HL-60/S4 (cell line): Measurements from ENCODE around the gene RIMKLA.

Source experiments
- in situ Hi-C: fragments of 300-500 bp; cut with MboI; formaldehyde crosslinking; loops from 2 replicates; pipeline ENCODE4 v1.14.3; 2022; ENCODE audit warnings: low sequenced_read_pairs

RIMKLA gene

DNA sequence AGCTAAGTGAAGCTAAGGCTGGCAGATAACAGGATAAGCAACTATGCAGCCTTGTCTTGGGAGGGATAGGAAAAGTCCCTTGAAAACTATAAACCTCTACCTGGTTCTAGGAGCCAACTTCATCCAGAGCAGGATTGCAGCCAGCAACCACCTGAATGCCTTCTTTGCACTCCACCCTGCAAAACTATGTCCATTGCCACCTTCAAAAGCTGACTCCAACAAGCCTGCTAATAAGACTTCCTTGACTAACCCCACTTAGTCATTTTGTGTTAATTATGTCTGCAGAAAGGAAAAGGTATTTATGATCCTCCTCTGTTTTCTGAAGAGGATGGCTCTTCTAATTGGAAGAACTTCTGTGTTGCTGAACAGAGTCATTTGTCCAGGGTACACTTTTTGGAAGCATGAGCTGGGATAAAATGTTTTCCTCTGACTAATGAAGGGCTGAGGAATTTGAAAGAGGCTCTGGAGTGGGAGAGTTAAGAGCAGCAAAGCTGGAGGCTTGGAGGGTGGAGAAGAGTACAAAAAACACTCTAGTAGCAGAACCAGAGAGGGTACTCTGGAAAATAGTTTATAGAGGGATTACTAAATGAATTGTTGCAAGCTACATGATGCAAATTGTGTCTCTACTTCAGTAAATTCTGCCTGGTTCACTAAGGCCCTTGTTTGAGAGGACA lies 9.6 kb upstream of the RIMKLA start:
- in situ Hi-C loops, result no loop called here

DNA sequence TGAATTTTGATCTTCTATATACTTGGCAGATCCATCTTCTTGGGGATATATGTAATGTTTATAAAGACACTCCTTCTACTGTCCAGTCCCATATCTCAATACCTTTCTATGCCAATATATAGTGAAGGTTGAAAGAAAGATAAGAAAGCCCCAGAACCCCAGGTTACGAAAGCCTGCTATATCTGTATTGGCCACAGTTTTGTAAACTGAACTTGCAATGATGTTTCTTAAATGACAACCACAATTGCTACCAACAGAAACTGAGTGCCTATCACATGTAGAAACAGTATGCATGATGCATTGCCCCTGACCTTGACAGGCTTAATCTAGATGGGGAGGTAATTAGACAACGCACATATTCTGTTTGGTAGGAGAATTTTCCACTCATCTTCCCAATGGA lies 7.8 kb upstream of the RIMKLA start:
- in situ Hi-C loops, result no loop called here

DNA sequence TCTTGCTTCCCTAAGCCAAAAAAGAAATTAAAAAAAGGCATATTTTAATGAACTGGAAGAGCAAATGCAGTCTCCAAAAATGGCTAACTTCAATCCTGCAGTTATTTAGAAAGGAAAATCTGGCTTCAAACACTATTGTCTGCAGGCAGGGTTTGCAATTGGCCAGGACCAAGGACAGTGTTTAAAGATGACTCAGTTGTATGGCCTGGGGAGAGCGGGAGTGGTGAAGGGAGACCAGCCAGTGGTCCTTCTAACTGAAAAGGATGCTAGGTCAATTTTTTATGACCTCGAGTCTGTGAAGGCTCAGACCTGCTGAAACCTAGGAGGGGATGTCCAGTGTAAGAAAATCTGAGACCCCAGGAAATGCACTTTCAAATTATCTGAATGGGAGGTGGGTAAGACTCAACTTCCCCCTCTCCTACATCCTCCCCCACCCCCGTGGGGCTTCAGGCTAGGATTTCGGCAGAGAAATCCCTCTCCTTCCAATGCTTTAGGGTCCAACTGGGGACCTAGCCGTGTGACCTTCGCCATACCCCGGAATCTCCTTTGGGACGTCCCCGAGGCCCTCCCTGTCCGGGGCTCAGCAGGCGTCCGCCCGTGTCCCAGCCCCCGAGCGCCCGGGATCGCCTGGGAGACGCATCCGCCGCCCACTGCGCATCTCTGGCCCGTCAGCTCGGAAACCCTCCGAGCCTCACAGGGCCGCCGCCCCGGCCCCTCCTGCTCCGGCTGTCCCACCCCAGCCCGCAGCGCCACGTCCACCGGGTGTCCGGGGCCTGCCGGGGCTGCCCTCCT lies 602 bp upstream of the RIMKLA start:
- in situ Hi-C loops, result no loop called here

DNA sequence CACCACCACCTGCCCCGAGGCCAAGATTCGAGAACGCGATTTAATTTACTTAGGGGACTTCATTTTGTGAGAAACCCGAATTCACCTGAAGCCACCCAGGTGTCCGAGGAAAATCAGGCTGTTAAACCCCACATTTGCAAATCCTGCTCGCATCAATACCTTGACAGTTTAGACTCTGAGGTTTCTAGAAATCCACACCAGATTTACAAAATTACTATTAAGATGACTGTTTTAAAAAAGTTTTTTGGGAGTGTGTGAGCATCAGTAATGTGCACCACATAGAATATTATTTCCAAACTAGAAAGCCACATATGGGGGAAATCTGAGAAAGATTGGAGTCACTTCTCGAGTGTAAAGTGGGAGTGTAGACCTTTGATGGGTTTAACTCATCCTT lies 685 bp downstream of the RIMKLA start:
- in situ Hi-C loops, result no loop called here

DNA sequence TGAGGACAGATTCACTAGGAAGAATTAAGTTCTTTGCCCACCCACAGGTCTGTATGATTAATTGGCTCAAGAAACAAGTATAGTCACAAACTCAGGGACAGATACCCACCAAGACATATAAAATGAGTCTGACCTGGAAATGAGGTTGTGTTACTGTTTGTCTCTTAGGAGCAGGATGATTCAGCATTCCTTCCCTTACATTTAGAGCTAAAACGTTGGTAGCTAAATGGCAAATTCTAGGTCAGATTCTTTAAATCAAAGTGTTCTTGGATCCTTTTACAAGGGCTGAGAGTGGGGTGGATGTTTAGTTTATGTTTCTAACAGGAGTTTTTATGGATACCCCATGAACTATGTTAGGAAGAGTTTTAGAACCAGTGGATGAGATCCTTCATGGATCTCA lies 4.7 kb downstream of the RIMKLA start:
- in situ Hi-C loops, result no loop called here

DNA sequence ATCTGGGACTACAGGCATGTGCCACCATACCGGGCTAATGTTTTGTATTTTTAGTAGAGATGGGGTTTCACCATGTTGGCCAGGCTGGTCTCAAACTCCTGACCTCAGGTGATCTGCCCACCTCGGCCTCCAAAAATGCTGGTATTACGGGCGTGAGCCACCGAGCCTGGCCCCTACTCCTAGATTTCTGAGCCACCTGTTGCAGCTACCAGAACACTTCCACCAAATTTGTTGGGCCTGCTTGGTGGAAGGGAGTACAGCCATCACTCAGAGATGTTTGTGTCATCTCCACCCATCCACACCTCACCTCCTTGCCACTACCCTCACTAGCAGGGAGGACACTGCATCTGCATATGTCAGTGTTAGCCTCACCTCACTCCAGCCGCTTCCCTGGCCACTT lies 5.5 kb downstream of the RIMKLA start:
- in situ Hi-C loops, result no loop called here

DNA sequence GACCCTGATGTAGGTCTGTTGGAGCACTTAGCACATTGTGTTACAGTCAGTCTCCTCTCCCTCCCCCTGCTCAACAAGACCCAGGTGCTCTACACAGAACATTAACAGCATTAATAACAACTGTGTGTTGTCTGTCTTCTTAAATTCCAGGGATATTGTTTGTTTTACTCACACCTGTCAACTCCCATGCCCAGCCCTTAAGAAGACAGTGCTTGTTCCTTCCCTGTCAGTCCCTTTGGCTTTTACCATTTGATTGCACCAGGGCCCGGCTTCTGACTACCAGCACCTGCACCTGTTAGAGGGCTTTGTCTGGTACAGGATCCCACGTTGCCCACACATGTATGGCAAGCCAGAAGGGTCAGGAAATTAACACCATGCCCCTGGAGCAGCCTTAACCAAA lies 11.7 kb downstream of the RIMKLA start:
- in situ Hi-C loops, result no loop called here

DNA sequence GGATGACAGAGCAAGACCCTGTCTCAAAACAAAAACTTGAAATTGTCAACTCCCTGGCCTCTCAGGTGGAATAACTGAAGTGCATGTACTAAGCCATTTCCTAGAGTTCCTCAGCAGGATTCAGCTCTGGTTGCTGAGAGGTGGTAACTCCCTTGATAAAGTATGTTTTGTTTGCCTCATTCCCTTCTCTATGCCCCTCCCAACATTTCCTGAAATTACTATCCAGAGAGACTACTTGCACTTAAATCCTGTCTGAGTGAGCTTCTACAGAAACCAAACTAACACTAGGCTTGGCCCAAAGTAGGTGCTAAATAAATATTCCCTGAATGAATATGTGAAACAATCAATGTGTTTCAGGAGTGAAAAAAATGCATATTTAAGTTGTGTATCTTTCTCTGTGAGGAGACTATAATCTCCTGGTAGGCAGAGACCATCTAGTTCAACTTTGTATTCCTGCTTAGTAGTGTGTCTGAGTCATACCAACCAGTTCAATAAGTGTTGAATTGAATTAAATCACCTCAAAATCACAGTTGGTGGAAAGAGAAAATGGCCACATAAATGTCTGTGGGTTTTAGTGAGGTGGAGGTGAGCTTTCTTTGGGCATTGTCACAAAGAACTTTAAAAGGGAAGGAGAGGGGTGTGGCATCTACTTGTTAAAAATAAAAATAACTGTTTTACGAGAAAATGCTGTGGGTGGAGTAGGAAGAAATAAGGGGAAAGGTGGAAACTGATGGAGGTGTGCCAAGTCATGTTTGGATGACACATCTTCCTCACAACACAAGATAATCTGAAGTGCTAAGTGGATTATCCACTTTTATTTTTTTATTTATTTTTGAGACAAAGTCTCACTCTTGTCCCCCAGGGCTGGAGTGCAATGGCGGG lies 12.6 kb downstream of the RIMKLA start:
- in situ Hi-C loops, result no loop called here

DNA sequence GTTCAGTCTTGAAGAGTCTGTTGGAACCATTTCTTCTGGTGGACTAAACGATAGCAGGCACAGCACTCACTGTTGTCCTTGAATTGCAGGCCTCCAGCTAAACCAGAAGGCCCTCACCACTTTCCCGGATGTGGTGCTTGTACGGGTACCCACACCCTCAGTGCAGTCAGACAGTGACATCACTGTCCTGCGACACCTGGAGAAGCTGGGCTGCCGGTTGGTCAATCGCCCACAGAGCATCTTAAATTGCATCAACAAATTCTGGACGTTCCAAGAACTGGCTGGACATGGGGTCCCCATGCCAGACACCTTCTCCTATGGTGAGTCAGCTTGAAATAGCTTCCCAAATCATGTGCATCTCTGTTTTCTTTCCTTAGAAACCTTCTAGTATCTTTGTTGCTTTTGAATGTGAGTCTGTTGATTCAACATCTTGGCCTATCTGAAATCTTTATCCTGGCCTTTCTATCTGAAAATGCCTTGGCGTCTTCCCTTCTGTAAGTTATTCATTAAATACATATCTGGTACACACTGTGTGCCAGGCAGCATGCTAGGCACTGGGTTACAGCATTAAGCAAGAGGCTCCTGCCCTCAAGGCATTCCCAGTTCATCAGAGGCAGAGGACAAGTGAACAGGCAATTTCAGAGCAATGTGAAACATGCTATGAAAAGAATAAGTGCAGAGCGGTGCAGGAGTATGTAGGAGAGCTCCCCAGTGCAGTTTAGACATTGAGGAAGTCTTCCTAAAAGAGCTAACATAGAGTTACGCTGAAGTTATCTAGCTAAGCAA lies 18.9 kb downstream of the RIMKLA start:
- in situ Hi-C loops, result no loop called here

DNA sequence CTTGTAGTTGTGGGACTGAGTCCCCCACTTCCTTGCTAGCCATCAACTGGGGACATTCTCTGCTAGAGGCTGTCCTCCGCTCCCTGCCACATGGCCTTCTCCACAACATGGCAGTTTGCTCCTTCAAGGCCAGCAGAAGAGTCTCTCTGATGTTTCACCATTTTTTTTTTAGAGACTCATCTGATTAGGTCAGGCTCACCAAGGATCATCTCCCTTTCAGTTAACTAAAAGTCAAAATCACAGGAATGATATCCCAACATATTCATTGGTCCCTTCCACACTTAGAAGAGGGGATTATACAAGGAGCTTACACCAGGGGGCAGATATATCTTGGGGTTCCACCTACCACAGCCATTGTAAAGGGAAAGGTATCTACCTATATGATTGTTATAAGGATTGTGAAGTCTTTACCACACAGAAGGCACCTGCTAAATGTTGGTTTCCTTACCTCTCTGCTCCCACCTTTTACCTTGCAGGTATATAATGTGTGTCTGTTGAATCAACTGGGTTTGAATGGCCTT lies 23.3 kb downstream of the RIMKLA start:
- in situ Hi-C loops, result no loop called here

DNA sequence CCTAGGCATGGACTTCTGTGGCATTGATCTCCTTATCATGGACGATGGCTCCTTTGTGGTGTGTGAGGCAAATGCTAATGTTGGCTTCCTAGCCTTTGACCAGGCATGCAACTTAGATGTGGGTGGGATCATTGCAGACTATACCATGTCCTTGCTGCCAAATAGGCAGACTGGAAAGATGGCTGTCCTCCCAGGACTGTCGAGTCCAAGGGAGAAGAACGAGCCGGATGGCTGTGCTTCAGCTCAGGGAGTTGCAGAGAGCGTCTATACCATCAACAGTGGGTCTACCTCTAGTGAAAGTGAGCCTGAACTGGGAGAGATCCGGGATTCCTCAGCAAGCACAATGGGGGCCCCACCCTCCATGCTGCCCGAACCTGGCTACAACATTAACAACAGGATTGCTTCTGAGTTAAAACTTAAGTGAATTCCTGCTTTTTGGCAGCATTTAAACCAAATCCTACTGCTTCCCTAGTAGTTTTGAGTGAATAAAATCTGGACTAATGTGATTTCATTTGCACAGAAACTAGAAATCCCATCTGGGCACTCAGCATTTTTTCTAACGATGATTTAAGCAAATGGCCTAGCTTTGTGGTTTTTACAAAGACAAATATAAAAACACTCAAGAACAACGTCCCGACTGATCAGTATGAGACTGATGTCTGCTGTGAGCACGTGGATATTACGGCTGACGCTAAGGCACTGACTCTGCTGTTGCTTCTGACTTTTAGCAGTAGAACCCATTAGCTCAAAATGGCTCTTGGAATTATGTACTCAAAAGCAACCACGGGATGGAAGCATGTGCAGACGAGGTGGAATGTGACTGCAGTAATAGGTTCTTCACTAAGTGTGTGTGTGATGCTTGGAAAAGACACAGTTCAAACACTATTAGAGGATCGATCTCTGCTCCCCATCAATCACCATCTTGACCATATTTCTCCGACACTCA lies 34.2 kb downstream of the RIMKLA start:
- in situ Hi-C loops, result no loop called here

DNA sequence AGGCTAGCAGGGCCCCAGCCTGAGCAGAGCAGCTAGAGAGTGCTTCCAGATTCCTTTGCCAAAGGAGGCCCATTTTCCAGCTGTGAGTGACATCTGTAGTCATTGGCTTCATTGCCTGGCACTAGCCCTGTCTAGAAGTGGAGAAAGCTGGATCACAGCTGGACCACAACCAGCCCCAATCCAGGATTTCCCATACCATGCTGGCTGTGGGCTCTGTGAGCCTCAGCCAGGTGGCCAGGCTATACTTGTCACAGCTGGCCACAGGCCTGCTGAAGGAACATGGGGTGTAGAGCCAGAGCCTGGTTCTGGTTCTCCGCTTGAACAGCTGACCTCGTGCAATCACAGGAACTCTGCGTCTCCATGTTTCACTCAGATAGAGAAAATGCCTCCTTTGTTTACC lies 36.6 kb downstream of the RIMKLA start:
- in situ Hi-C loops, result no loop called here

DNA sequence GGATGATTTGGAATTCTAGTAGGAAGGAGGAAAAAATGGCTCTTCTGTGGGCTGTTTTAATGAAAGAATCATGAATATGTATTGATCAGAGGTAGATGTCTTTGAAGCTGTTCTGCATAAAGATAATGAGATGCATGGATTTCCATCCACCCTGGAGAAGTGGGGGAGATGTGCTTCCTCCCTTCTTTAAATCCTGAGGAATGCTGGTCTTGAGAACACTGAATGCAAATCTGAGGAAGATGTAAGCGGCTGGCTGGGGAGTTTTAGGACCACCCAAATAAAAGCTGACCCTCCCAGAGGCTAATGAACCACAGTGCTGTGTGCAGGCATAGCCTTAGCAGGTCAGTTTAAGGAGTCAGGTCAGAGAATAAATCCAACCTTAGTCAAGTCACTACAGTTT lies 37.9 kb downstream of the RIMKLA start:
- in situ Hi-C loops, result no loop called here

DNA sequence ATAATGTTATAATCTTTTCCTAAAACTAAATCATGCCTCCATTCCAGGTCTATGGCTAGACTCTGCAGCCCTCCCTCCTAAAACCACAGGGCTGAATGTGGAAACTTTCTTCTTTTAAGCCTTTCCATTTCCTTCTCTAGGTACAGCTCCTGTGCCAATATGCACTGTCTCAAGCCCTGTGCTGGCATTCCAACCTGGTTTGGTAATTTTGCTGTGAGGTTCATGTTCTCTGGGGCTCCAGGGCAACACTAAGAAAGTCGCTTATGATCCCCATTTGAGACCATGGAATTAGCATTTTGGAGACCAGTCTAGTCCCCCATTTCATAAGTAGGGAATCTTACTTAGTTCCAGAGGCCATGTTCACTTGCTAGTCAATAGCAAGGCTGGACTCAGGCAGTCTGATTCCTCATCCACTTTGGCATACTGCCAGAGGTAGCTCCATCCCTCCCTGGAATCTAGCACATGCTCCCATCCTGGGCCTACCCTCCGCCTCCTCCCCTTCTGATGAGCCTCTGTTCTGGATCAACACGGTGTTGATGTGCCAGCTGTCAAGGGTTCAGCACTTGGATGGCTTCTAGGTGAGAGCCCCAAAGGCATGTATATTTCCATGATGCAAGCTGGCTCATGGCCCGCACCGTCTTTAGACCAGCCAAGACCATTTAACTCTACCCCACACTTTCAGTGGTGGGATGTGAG lies 38.7 kb downstream of the RIMKLA start:
- in situ Hi-C loops, result no loop called here

DNA sequence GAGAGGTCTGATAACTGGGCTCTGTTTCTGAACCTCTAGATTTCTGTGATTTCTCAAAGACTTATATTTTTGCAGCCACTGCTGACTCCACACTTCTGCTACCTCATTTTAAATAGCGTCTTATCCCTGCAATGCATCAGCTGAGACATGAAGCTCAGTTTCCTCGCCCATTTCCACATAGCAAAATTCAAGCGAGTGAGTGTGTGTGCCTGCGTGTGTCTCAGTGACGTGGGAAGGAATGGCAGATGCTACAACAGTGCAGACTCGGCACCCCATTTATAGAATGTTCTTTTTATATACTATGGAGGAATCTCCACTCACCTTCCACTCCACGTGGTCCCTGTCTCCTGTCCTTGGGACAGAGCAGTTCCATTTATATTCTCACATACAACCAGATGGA lies 39.5 kb downstream of the RIMKLA start:
- in situ Hi-C loops, result loop anchor here (10.0 kb wide), 1 partner anchor 65 kb away; no protein-coding TSS in a partner anchor

DNA sequence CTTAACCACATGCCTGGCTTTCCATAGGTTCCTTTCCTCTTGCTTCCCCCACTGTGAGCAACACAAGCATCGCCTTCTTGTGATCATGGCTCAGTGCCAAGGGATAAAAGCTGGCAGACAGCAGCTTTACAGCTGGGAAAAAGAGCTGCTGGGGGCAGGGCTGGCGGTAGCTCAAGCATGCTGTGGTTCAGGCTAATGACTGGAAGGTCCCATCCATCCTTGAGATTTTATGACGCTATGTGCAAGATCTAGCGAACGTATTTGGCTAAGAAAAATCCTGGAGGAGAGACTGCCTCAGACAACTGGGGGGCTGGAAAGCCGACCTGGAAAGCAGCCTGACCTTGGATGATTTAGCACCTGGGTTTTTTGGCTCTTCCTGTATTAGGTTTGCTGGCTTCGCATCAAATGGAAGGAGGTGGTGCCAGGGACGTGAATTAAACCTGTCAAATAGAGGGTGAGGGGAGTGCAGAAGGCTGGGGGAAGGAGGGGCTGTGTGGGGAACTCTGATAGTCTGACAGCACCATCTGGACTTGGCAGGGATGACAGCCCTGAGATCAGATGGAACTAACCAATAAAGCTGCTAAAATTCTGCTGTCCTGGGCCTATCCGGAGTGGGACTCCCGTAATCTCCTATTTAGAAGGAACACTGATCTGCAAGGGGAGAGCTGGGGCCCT lies 40.5 kb downstream of the RIMKLA start:
- in situ Hi-C loops, result loop anchor here (10.0 kb wide), 1 partner anchor 64 kb away; no protein-coding TSS in a partner anchor

DNA sequence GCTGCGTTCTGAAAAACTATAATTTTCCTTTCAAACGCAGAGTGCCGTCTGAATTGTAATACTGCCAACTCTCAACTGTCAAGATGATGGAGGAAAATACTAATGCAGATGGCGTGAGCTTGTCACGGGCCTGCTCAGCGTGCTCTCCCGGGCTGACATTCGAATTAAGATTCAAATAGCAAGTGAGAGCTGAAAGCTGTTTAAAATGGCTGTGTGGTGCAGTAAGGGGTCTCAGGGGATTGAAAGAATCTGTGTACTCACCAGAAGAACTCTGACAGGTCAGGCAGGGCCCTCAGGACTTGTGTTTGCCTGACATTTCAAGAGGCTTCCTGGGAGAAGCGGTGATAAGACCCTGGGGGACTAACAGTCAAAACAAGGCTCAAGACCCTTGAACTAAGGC lies 42.1 kb downstream of the RIMKLA start:
- in situ Hi-C loops, result loop anchor here (10.0 kb wide), 1 partner anchor 62 kb away; no protein-coding TSS in a partner anchor

DNA sequence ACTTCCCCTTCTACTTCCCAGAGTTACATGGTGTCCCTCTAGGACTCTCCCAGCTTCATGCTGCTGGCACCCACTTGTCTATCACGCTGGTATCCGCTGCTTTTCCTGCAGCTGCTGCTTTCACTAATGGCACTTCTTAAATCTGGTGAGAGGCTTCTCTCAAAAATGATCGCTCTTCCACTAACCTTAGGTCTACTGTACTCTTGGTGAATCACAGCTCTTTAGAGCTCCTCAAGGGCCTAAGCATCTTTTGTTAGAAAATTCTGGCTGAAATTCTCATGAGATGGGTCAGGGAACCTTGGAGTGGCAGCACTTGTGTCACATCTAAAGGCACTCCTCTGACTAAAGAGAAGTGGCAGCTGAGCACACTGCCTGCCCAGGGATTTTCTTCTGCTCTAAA lies 43.1 kb downstream of the RIMKLA start:
- in situ Hi-C loops, result loop anchor here (10.0 kb wide), 1 partner anchor 61 kb away; no protein-coding TSS in a partner anchor
